Glutamatergic neuron (in vitro differentiated cells): ENCODE data around the gene CASP9. TPM values are rescaled to one million over a fixed set of nuclear protein-coding genes. Genes with fewer than 3 reads are reported as not detected.

ENCODE experiments used
- DNase-seq: peaks from one replicate; pipeline ENCODE4 v3.0.0; 2022
- H3K27ac Mint-ChIP-seq: one replicate; pipeline ENCODE4 v1.8.0; 2020; ENCODE audit warnings: mild to moderate bottlenecking, mixed read lengths, inconsistent platforms; ENCODE audit not compliant: unreplicated experiment
- H3K27me3 Mint-ChIP-seq: one replicate; pipeline ENCODE4 v1.8.0; 2020; ENCODE audit warnings: mild to moderate bottlenecking, moderate library complexity, mixed read lengths, inconsistent platforms; ENCODE audit not compliant: unreplicated experiment
- H3K36me3 Mint-ChIP-seq: one replicate; pipeline ENCODE4 v1.8.0; 2020; ENCODE audit warnings: mild to moderate bottlenecking, mixed read lengths, inconsistent platforms; ENCODE audit not compliant: unreplicated experiment
- H3K4me1 Mint-ChIP-seq: one replicate; pipeline ENCODE4 v1.8.0; 2020; ENCODE audit warnings: mild to moderate bottlenecking, low read depth, mixed read lengths, inconsistent platforms; ENCODE audit not compliant: unreplicated experiment
- H3K4me3 Mint-ChIP-seq: one replicate; pipeline ENCODE4 v1.8.0; 2020; ENCODE audit warnings: mild to moderate bottlenecking, mixed read lengths, inconsistent platforms; ENCODE audit not compliant: unreplicated experiment
- H3K9me3 Mint-ChIP-seq: one replicate; pipeline ENCODE4 v1.8.0; 2020; ENCODE audit warnings: mild to moderate bottlenecking, moderate library complexity, mixed read lengths, inconsistent platforms; ENCODE audit not compliant: unreplicated experiment
- CTCF ChIP-seq: fragments of 200-600 bp; sonication (generic); IDR thresholded peaks from one replicate; pipeline ENCODE4 v1.5.0; 2021; ENCODE audit not compliant: partially characterized antibody, unreplicated experiment
- total RNA-seq: library from RNA; stranded (reverse); fragmentation: NEBNext Ultra II Directional; extraction: Animal tissue kit (Norgen Biotek cat#: 25700); gene quantifications from one replicate; pipeline ENCODE4 v1.2.1, GENCODE V29; 2021; ENCODE audit not compliant: unreplicated experiment

CASP9 gene
- total RNA-seq, 1 donor from 2014 or later = 12.8 TPM

GRCh38 chr1:15507278-15507677 is 16.7 kb downstream of the CASP9 start:
- Mint-ChIP-seq H3K9me3 (peaks cover 3% of the 10 kb centered on the region), H3K4me1 (no peaks in the 10 kb centered on the region), H3K36me3 (no peaks in the 10 kb centered on the region), H3K4me3 (no peak overlapping the region), H3K27me3 (peaks cover 3% of the 10 kb centered on the region), H3K27ac (no peak overlapping the region)
- TF ChIP-seq CTCF = no peak
- DNase-seq = no peak

GRCh38 chr1:15506831-15507230 is 17.2 kb downstream of the CASP9 start:
- H3K9me3 Mint-ChIP-seq = peaks cover 3% of the 10 kb centered on the region
- H3K4me1 Mint-ChIP-seq = no peaks in the 10 kb centered on the region
- peaks cover 3% of the 10 kb centered on the region for H3K27me3 Mint-ChIP-seq
- TF ChIP-seq CTCF = no peak
- no peak for DNase-seq
- H3K27ac Mint-ChIP-seq = no peak overlapping the region
- H3K4me3 Mint-ChIP-seq = no peak overlapping the region
- no peaks in the 10 kb centered on the region for H3K36me3 Mint-ChIP-seq

- TF ChIP-seq CTCF = no peak
- H3K27ac Mint-ChIP-seq = no peak overlapping the region
- peaks cover 8% of the 10 kb centered on the region for H3K4me1 Mint-ChIP-seq
- H3K9me3 Mint-ChIP-seq = peaks cover 2% of the 10 kb centered on the region
- no peaks in the 10 kb centered on the region for H3K27me3 Mint-ChIP-seq
- H3K4me3 Mint-ChIP-seq = no peak overlapping the region
- H3K36me3 Mint-ChIP-seq = no peaks in the 10 kb centered on the region
- no peak for DNase-seq
Observed at GRCh38 chr1:15504436-15504835, 19.6 kb downstream of the CASP9 start.

- H3K4me1 Mint-ChIP-seq = peaks cover 8% of the 10 kb centered on the region
- no peaks in the 10 kb centered on the region for H3K27me3 Mint-ChIP-seq
- peaks cover 4% of the 10 kb centered on the region for H3K36me3 Mint-ChIP-seq
- TF ChIP-seq CTCF = peak; percentile 79
- no peak overlapping the region for H3K4me3 Mint-ChIP-seq
- no peak overlapping the region for H3K27ac Mint-ChIP-seq
- peak; percentile 89 for DNase-seq
- no peaks in the 10 kb centered on the region for H3K9me3 Mint-ChIP-seq
Observed at GRCh38 chr1:15501208-15502032, 22.6 kb downstream of the CASP9 start.
